IMR-90 (cell line): Measurements from ENCODE around the gene SGK2. TPM values are rescaled to one million over a fixed set of nuclear protein-coding genes. Genes with fewer than 3 reads are reported as not detected.

Source experiments
- ATAC-seq: fragments of 200-7000 bp; cut with Tn5 transposase; 2 replicates; pipeline ENCODE4 v1.9.1; 2020; ENCODE audit warnings: low read depth, mild to moderate bottlenecking, moderate library complexity
- BruUV-seq: library from RNA; stranded (reverse); fragments of 400-500 nt; replicated peaks from 2 replicates; lab custom pipeline; 2021; lab: Mats Ljungman, UMichigan
- CTCF ChIA-PET: fragments of 300-600 bp; formaldehyde crosslinking; extraction: SDS; loops from one replicate; lab custom pipeline; 2021; ENCODE audit warnings: antibody characterized with exemption; lab: Yijun Ruan, JAX
- POLR2A ChIA-PET: fragments of 300-600 bp; sonication (Branson Sonifier 250); formaldehyde crosslinking; loops from one replicate; lab custom pipeline; 2022; ENCODE audit warnings: antibody characterized with exemption; ENCODE audit not compliant: unreplicated experiment; lab: Charles Lee
- DNase-seq: peaks from one replicate; pipeline ENCODE4 v3.0.0; 2013
- H2AFZ ChIP-seq: replicated peaks from 2 replicates; pipeline ENCODE3; 2013; ENCODE audit warnings: low read length, mild to moderate bottlenecking; ENCODE audit not compliant: poor library complexity
- H2AK5ac ChIP-seq: 2 replicates; pipeline ENCODE4 v1.6.1; 2013; ENCODE audit warnings: low read depth, low read length, inconsistent platforms
- H2AK9ac ChIP-seq: replicated peaks from 2 replicates; pipeline ENCODE3; 2013; ENCODE audit warnings: mild to moderate bottlenecking, low read depth, low read length, moderate library complexity; ENCODE audit not compliant: poor library complexity
- H2BK120ac ChIP-seq: 2 replicates; pipeline ENCODE4 v1.6.1; 2013; ENCODE audit warnings: low read depth, low read length, inconsistent platforms
- H2BK15ac ChIP-seq: 3 replicates; pipeline ENCODE4 v1.6.1; 2013; ENCODE audit warnings: low read depth, low read length, inconsistent platforms
- H2BK20ac ChIP-seq: 2 replicates; pipeline ENCODE4 v1.6.1; 2013; ENCODE audit warnings: low read depth, mild to moderate bottlenecking, inconsistent platforms, low read length, moderate library complexity
- H2BK5ac ChIP-seq: 2 replicates; pipeline ENCODE4 v1.6.1; 2013; ENCODE audit warnings: mild to moderate bottlenecking, low read depth, low read length, inconsistent platforms; ENCODE audit not compliant: poor library complexity, severe bottlenecking
- H3K14ac ChIP-seq: replicated peaks from 2 replicates; pipeline ENCODE4 v1.6.1; 2013; ENCODE audit warnings: low read depth, low read length, inconsistent platforms
- H3K18ac ChIP-seq: 2 replicates; pipeline ENCODE4 v1.6.1; 2013; ENCODE audit warnings: low read depth, low read length, control low read depth
- H3K23ac ChIP-seq: 2 replicates; pipeline ENCODE4 v1.6.1; 2013; ENCODE audit warnings: low read depth, low read length, inconsistent platforms
- H3K27ac ChIP-seq: 2 replicates; pipeline ENCODE4 v1.5.1; 2013; ENCODE audit warnings: mild to moderate bottlenecking, control low read depth, low read length; ENCODE audit not compliant: insufficient read depth
- H3K27me3 ChIP-seq: 2 replicates; pipeline ENCODE4 v1.6.1; 2013; ENCODE audit warnings: low read length; ENCODE audit not compliant: control insufficient read depth, insufficient read depth
- H3K36me3 ChIP-seq: 2 replicates; pipeline ENCODE4 v1.6.1; 2013; ENCODE audit warnings: low read length, mixed read lengths; ENCODE audit not compliant: control insufficient read depth, insufficient read depth
- H3K4ac ChIP-seq: 2 replicates; pipeline ENCODE4 v1.6.1; 2013; ENCODE audit warnings: low read depth, low read length, inconsistent platforms
- H3K4me1 ChIP-seq: 2 replicates; pipeline ENCODE4 v1.6.1; 2013; ENCODE audit warnings: low read length, mixed read lengths; ENCODE audit not compliant: control insufficient read depth, insufficient read depth
- H3K4me2 ChIP-seq: 2 replicates; pipeline ENCODE4 v1.6.1; 2013; ENCODE audit warnings: low read depth, mild to moderate bottlenecking, control low read depth, low read length, moderate library complexity
- H3K4me3 ChIP-seq: 2 replicates; pipeline ENCODE4 v1.5.1; 2013; ENCODE audit warnings: low read depth, mild to moderate bottlenecking, control low read depth, low read length, moderate library complexity; ENCODE audit not compliant: insufficient read depth
- H3K56ac ChIP-seq: 2 replicates; pipeline ENCODE4 v1.6.1; 2013; ENCODE audit warnings: low read length, inconsistent platforms; ENCODE audit not compliant: insufficient read depth; ENCODE audit errors: extremely low read depth
- H3K79me1 ChIP-seq, 2 experiments: 2 replicates each; pipeline ENCODE4 v1.6.1; 2013; ENCODE audit warnings: low read length in 2 of 2, inconsistent platforms in 1 of 2, low read depth in 1 of 2
- H3K9ac ChIP-seq: 2 replicates; pipeline ENCODE4 v1.6.1; 2013; ENCODE audit warnings: low read depth, low read length, control low read depth
- H3K9me1 ChIP-seq: 2 replicates; pipeline ENCODE4 v1.6.1; 2013; ENCODE audit warnings: low read length, inconsistent platforms; ENCODE audit not compliant: insufficient read depth
- H3K9me3 ChIP-seq: 2 replicates; pipeline ENCODE4 v1.6.1; 2013; ENCODE audit warnings: low read length; ENCODE audit not compliant: control insufficient read depth, insufficient read depth
- H4K20me1 ChIP-seq: 2 replicates; pipeline ENCODE4 v1.6.1; 2013; ENCODE audit warnings: low read length, inconsistent platforms; ENCODE audit not compliant: insufficient read depth
- H4K5ac ChIP-seq: 2 replicates; pipeline ENCODE4 v1.6.1; 2013; ENCODE audit warnings: mild to moderate bottlenecking, low read depth, low read length, control low read depth
- H4K8ac ChIP-seq, 2 experiments: 2 replicates each; pipeline ENCODE4 v1.6.1; 2013; ENCODE audit warnings: low read depth in 2 of 2, low read length in 2 of 2, control low read depth in 1 of 2, inconsistent platforms in 1 of 2
- H4K91ac ChIP-seq: 2 replicates; pipeline ENCODE4 v1.6.1; 2013; ENCODE audit warnings: low read depth, low read length, inconsistent platforms; ENCODE audit not compliant: insufficient read depth
- BHLHE40 ChIP-seq: fragments of 150-350 bp; IDR thresholded peaks from 2 replicates; pipeline ENCODE4 v1.6.1; 2016; ENCODE audit warnings: mild to moderate bottlenecking, low read depth, low read length
- CEBPB ChIP-seq: IDR thresholded peaks from 2 replicates; pipeline ENCODE4 v1.6.1; 2012; ENCODE audit warnings: low read depth, low read length, improper control_type of control experiment
- CHD1 ChIP-seq: IDR thresholded peaks from 2 replicates; pipeline ENCODE4 v1.6.1; 2012; ENCODE audit warnings: low read depth, low read length, improper control_type of control experiment
- CTCF ChIP-seq: conservative IDR thresholded peaks from 2 replicates; pipeline ENCODE4 v1.5.1; 2012; ENCODE audit warnings: mild to moderate bottlenecking, low read depth, low read length, improper control_type of control experiment
- FOS ChIP-seq: fragments of 150-350 bp; IDR thresholded peaks from 2 replicates; pipeline ENCODE4 v1.6.1; 2016; ENCODE audit warnings: low read depth, low read length
- MAFK ChIP-seq: IDR thresholded peaks from 2 replicates; pipeline ENCODE4 v1.6.1; 2012; ENCODE audit warnings: low read depth, low read length, improper control_type of control experiment
- MAZ ChIP-seq: IDR thresholded peaks from 2 replicates; pipeline ENCODE4 v1.6.1; 2012; ENCODE audit warnings: low read depth, mild to moderate bottlenecking, low read length, improper control_type of control experiment, moderate library complexity, borderline replicate concordance
- MXI1 ChIP-seq: IDR thresholded peaks from 2 replicates; pipeline ENCODE4 v1.6.1; 2012; ENCODE audit warnings: low read depth, mild to moderate bottlenecking, low read length, moderate library complexity, borderline replicate concordance
- NFE2L2 ChIP-seq: fragments of 150-350 bp; IDR thresholded peaks from 2 replicates; pipeline ENCODE4 v1.6.1; 2016; ENCODE audit warnings: low read depth, mild to moderate bottlenecking, low read length
- POLR2A ChIP-seq: IDR thresholded peaks from 2 replicates; pipeline ENCODE4 v1.6.1; 2012; ENCODE audit warnings: mild to moderate bottlenecking, low read depth, low read length
- RAD21 ChIP-seq: IDR thresholded peaks from 2 replicates; pipeline ENCODE4 v1.6.1; 2012; ENCODE audit warnings: low read length, improper control_type of control experiment
- RCOR1 ChIP-seq: IDR thresholded peaks from 2 replicates; pipeline ENCODE4 v1.6.1; 2012; ENCODE audit warnings: mild to moderate bottlenecking, low read length, improper control_type of control experiment; ENCODE audit not compliant: insufficient replicate concordance
- RFX5 ChIP-seq: IDR thresholded peaks from 2 replicates; pipeline ENCODE4 v1.8.0; 2012; ENCODE audit warnings: low read depth, mild to moderate bottlenecking, low read length, moderate library complexity
- SMC3 ChIP-seq: fragments of 150-350 bp; IDR thresholded peaks from 2 replicates; pipeline ENCODE4 v1.6.1; 2016; ENCODE audit warnings: low read depth, mild to moderate bottlenecking, antibody characterized with exemption, low read length, moderate library complexity
- USF2 ChIP-seq: fragments of 150-350 bp; IDR thresholded peaks from 2 replicates; pipeline ENCODE4 v1.6.1; 2017; ENCODE audit warnings: mild to moderate bottlenecking, antibody characterized with exemption, low read length, low read depth
- WGBS, 2 experiments: methylation state at CpG; one replicate each; pipeline versions ENCODE4 v1.1.5 to v1.1.7; 2013; ENCODE audit warnings: missing lambda C conversion rate in 2 of 2; ENCODE audit not compliant: insufficient read length in 1 of 2; ENCODE audit errors: extremely low coverage in 2 of 2; 5-methylcytosine and 5-hydroxymethylcytosine counted together
- dilution Hi-C: fragments of 300-500 bp; cut with HindIII; formaldehyde crosslinking; loops from one replicate; pipeline ENCODE4 v1.14.3; 2018; ENCODE audit warnings: low sequenced_read_pairs; ENCODE audit not compliant: unreplicated experiment
- in situ Hi-C: fragments of 300-500 bp; cut with MboI; formaldehyde crosslinking; loops from 3 replicates; pipeline ENCODE4 v1.14.3; 2019; ENCODE audit warnings: low sequenced_read_pairs, inconsistent platforms, mixed read lengths
- intact Hi-C: fragments of 100-400 bp; cut with micrococcal nuclease; formaldehyde crosslinking; loops from 2 replicates; pipeline ENCODE4 v1.10.0; 2022
- polyA plus RNA-seq, 3 experiments: library from polyadenylated mRNA; depleted of rRNA; stranded (reverse); fragments of >200 nt; gene quantifications; 2 replicates each; pipeline ENCODE4 v1.2.3, GENCODE V29; 2012; ENCODE audit warnings: low replicate concordance in 1 of 3
- total RNA-seq: library from RNA; depleted of rRNA; stranded (reverse); fragments of >200 nt; gene quantifications from 2 replicates; pipeline ENCODE4 v1.2.3, GENCODE V29; 2012
- TF ChIP-seq, protein P1 (sequence below): fragments of 150-350 bp; IDR thresholded peaks from 2 replicates; pipeline ENCODE4 v1.6.1; 2016; ENCODE audit warnings: low read depth, mild to moderate bottlenecking, low read length, moderate library complexity, borderline replicate concordance

SGK2 gene
- total and polyA plus RNA-seq, 2 of the 4 experiments (the other 2 are of a cell fraction), result under 0.01 to 0.10 TPM

GRCh38 chr20:43511879-43512278, 46.9 kb upstream of the SGK2 start:
- Histone ChIP-seq H3K14ac (no peak overlapping the region), H3K79me1 (peaks cover 0 to 9% of the 10 kb centered on the region in 2 experiments; a peak in 1 of 4 replicates), H2BK120ac (no peak overlapping the region), H3K9me3 (no peaks in the 10 kb centered on the region; the same call in 1 of the 2 replicates), H2AFZ (no peak overlapping the region), H3K4ac (no peak overlapping the region), H2BK5ac (no peak overlapping the region), H4K5ac (no peak overlapping the region), H3K27me3 (peaks cover 9% of the 10 kb centered on the region), H4K20me1 (no peaks in the 10 kb centered on the region), H3K4me1 (peaks cover 7% of the 10 kb centered on the region; the same call in 1 of the 2 replicates), H3K36me3 (no peaks in the 10 kb centered on the region), H3K18ac (no peak overlapping the region), H3K27ac (no peak overlapping the region), H3K9me1 (peaks cover 5% of the 10 kb centered on the region), H2AK9ac (no peak overlapping the region), H4K91ac (no peak overlapping the region), H3K4me3 (no peak overlapping the region), H3K23ac (no peak overlapping the region), H4K8ac (no peak overlapping the region), H3K4me2 (no peak overlapping the region), H2AK5ac (no peak overlapping the region), H3K56ac (no peak overlapping the region), H2BK15ac (no peak overlapping the region), H3K9ac (no peak overlapping the region), H2BK20ac (no peak overlapping the region)
- DNase-seq (no peak), ATAC-seq (no peak)
- in situ Hi-C loops, result no loop called here
- ChIA-PET CTCF (no interaction called here), POLR2A (no interaction called here)
- TF ChIP-seq POLR2A (no peak), BHLHE40 (no peak), FOS (no peak), RCOR1 (no peak), MXI1 (no peak), RAD21 (no peak), MAZ (no peak), NFE2L2 (no peak), USF2 (no peak), CEBPB (no peak), RFX5 (no peak), MAFK (no peak), CTCF (no peak), CHD1 (no peak), SMC3 (no peak)
- TF ChIP-seq, protein P1, sequence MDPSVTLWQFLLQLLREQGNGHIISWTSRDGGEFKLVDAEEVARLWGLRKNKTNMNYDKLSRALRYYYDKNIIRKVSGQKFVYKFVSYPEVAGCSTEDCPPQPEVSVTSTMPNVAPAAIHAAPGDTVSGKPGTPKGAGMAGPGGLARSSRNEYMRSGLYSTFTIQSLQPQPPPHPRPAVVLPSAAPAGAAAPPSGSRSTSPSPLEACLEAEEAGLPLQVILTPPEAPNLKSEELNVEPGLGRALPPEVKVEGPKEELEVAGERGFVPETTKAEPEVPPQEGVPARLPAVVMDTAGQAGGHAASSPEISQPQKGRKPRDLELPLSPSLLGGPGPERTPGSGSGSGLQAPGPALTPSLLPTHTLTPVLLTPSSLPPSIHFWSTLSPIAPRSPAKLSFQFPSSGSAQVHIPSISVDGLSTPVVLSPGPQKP, result no peak
- 75 to 100% methylated on average over 1 of the region's 1 CpG for WGBS, 2 experiments
- BruUV-seq, result no TSS peak
- intact Hi-C loops, result no loop called here
- dilution Hi-C loops, result no loop called here
